Measurements from ENCODE around the gene AJAP1.

AJAP1 gene

DNA sequence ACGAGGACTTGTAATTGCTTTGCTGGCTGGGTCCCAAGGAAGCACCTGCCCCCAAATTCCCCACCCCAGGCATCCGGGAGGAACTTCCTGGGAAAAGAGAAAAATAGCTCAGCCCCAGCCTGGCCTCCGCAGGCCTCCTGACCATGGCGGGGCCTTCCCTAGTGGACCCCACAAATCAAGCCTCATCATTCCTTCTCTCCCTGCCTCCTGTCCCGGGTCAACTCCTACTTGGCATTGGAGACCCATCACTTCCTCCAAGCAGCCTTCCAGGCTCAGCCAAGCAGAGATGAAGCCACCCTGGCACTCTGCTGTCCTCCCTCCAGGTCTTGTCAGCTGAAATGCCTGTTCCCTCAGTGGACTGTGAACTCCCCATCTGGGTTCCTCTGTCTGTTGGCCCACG, 38.0 kb downstream of the AJAP1 start:
- H3K4me3 ChIP-seq (ENCODE audit: low read depth, low read length) = no peak overlapping the region
- no peak for DNase-seq (ENCODE audit: low read depth)
- TF ChIP-seq, protein P1, sequence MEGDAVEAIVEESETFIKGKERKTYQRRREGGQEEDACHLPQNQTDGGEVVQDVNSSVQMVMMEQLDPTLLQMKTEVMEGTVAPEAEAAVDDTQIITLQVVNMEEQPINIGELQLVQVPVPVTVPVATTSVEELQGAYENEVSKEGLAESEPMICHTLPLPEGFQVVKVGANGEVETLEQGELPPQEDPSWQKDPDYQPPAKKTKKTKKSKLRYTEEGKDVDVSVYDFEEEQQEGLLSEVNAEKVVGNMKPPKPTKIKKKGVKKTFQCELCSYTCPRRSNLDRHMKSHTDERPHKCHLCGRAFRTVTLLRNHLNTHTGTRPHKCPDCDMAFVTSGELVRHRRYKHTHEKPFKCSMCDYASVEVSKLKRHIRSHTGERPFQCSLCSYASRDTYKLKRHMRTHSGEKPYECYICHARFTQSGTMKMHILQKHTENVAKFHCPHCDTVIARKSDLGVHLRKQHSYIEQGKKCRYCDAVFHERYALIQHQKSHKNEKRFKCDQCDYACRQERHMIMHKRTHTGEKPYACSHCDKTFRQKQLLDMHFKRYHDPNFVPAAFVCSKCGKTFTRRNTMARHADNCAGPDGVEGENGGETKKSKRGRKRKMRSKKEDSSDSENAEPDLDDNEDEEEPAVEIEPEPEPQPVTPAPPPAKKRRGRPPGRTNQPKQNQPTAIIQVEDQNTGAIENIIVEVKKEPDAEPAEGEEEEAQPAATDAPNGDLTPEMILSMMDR (IDR thresholded peaks at IDR 0.05; ENCODE audit: insufficient read depth, low read depth, low read length, missing control alignments) = no peak

GRCh38 chr1:4693331-4693730, 38.9 kb downstream of the AJAP1 start:
- TF ChIP-seq, protein P1 (IDR thresholded peaks at IDR 0.05; ENCODE audit: insufficient read depth, low read depth, low read length, missing control alignments) = no peak
- H3K4me3 ChIP-seq (ENCODE audit: low read depth, low read length) = no peak overlapping the region
- DNase-seq (ENCODE audit: low read depth) = no peak

DNA sequence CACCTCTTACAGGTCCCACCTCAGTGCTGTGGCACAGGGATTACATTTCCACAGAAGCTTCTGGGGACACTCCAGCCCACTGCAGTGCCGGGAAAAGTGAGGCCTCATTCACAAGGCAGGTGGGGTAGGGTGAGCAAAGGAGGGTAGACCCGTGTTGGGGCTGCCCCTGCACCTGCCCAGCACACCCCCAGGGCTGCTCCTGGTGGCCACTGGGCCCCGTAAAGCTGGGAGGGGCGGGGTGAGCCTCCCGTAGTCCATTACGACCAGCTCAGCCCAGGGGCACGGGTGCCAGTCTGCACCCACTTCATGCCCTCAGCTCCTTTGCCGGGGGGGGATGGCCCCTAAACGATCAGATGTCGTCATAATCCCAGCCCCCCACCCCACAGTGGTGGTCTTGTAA, 39.5 kb downstream of the AJAP1 start:
- TF ChIP-seq, protein P1 (IDR thresholded peaks at IDR 0.05; ENCODE audit: insufficient read depth, low read depth, low read length, missing control alignments) = no peak
- no peak for DNase-seq (ENCODE audit: low read depth)
- H3K4me3 ChIP-seq (ENCODE audit: low read depth, low read length) = no peak overlapping the region

- TF ChIP-seq, protein P1 (IDR thresholded peaks at IDR 0.05; ENCODE audit: insufficient read depth, low read depth, low read length, missing control alignments) = no peak
Observed at GRCh38 chr1:4694492-4694891, 40.1 kb downstream of the AJAP1 start.

GRCh38 chr1:4695241-4695640, 40.8 kb downstream of the AJAP1 start:
- no peak for DNase-seq (ENCODE audit: low read depth)
- TF ChIP-seq, protein P1 (IDR thresholded peaks at IDR 0.05; ENCODE audit: insufficient read depth, low read depth, low read length, missing control alignments) = no peak
- no peak overlapping the region for H3K4me3 ChIP-seq (ENCODE audit: low read depth, low read length)

More at GRCh38 chr1:4694492-4694891, 40.1 kb downstream of the AJAP1 start:
- no peak overlapping the region for H3K4me3 ChIP-seq (ENCODE audit: low read depth, low read length)
- DNase-seq (ENCODE audit: low read depth) = no peak

DNA sequence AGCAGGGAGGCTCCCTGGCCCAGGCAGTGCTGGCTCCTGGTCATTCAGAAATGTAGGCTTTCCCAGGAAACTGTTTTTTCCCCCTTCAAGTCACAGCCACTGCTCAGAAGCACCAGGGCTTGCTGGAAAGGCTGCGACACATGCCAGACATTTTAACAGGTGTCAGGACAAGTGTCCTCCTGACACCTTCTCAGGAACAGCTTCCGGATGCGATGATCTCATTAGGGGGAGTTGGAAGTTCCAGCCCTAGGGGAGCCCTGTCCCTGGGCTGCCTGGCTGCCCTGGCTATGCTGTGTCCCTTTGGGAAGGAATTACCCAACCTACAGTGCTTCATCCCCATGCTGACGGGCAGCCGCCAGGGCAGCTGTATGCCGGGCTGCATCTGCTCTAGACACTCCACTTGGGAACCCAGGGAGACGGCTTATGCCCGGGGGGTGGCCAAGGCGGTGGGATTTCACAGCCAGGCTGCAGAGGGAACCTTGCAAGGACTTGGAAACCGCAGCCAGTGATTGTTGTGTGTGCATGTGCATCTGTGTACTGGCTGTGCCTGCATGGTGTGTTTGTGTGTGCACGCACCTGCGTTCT, 41.8 kb downstream of the AJAP1 start:
- TF ChIP-seq, protein P1 (IDR thresholded peaks at IDR 0.05; ENCODE audit: insufficient read depth, low read depth, low read length, missing control alignments) = no peak
- no peak overlapping the region for H3K4me3 ChIP-seq (ENCODE audit: low read depth, low read length)
- no peak for DNase-seq (ENCODE audit: low read depth)

DNA sequence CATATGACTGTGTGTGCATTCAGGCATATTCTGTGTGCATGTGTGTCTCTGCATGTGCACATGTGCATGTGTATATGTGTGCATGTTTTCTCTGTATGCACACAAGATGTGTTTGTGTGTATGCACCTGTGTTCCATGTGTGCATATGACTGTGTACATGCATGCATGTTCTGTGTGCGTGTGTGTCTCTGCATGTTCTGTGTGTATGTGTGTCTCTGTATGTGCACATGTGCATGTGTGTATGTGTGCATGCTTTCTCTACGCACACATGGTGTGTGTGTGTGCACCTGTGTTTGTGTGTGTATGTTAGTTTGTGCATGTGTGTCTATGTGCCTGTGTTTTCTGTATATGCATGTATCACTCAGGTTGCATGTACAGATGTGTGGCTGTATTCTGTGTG, 42.3 kb downstream of the AJAP1 start:
- no peak overlapping the region for H3K4me3 ChIP-seq (ENCODE audit: low read depth, low read length)
- DNase-seq (ENCODE audit: low read depth) = no peak
- TF ChIP-seq, protein P1 (IDR thresholded peaks at IDR 0.05; ENCODE audit: insufficient read depth, low read depth, low read length, missing control alignments) = no peak

All from GM12865 (cell line).